Measurements from ENCODE around the gene IL17RC. TPM values are rescaled to one million over a fixed set of nuclear protein-coding genes. Genes with fewer than 3 reads are reported as not detected.
A peak's percentile ranks its signal among the peaks of the same experiment; 100 is the strongest.

The IL17RC gene
- polyA plus RNA-seq, 3 donors, result 8.3 to 17.9 (median 9.3) TPM

DNA sequence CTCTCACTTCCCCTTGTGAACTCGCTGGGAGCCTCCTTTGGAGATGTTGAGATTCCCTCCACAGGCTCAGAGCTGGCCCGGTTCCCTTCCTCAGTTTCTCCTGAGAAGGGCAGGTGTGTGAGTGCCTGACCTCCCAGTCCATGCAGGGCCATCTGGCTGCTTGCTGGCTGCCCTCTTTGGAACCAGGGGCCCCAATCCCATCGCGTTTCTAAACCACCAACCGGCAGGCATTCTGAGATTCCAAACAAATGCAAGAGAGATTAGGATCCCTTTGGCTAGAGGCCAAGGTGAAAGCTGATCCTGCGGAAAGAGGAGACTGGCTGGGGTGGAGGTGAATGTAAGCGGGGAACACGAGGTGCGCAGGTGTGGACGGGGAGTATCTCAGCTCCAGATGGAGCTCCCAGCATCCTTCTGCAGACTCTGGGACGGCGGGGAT is 38.2 kb downstream of the IL17RC start:
- H3K4me3 ChIP-seq (replicated peaks in 1 of 3; ENCODE audit: low read depth in 2 of 3, low read length in 3 of 3), result no peak overlapping the region
- H4K20me1 ChIP-seq (ENCODE audit: insufficient read depth, low read length), result no peaks in the 10 kb centered on the region
- DNase-seq, result no peak
- H3K4me2 ChIP-seq (replicated peaks; ENCODE audit: extremely low read depth, low read length, poor library complexity, severe bottlenecking), result no peak overlapping the region
- intact Hi-C loops (cut with micrococcal nuclease), result no loop called here
- H3K36me3 Mint-ChIP-seq, result no peaks in the 10 kb centered on the region
- peaks cover 11 to 23% (median 13%) of the 10 kb centered on the region in 3 donors for H3K27me3 Mint-ChIP-seq (ENCODE audit: low read depth in 3 of 3)
- H3K4me1 Mint-ChIP-seq, result peaks cover 19% of the 10 kb centered on the region
- H3K9ac ChIP-seq (ENCODE audit: insufficient read depth, low read length, poor library complexity, severe bottlenecking), result no peak overlapping the region
- peaks cover 10 to 14% of the 10 kb centered on the region in 2 donors for H3K4me1 ChIP-seq (ENCODE audit: control insufficient read depth in 1 of 2, insufficient read depth in 2 of 2, low read length in 2 of 2)
- no peaks in the 10 kb centered on the region for H3K36me3 ChIP-seq (replicated peaks in 1 of 2; ENCODE audit: control insufficient read depth in 1 of 2, insufficient read depth in 2 of 2, low read length in 2 of 2)
- no peak overlapping the region for H3K27ac Mint-ChIP-seq
- peaks cover 2 to 8% of the 10 kb centered on the region in 2 donors for H3K27me3 ChIP-seq (ENCODE audit: control insufficient read depth in 2 of 2, insufficient read depth in 2 of 2, low read length in 2 of 2)
- no peaks in the 10 kb centered on the region for H3K9me3 ChIP-seq (replicated peaks in 1 of 2; ENCODE audit: control insufficient read depth in 1 of 2, insufficient read depth in 1 of 2, low read length in 2 of 2)
- no peaks in the 10 kb centered on the region for H3K9me3 Mint-ChIP-seq
- H3K27ac ChIP-seq (ENCODE audit: low read depth in 1 of 2, low read length in 2 of 2), result no peak overlapping the region
- TF ChIP-seq, protein P1, sequence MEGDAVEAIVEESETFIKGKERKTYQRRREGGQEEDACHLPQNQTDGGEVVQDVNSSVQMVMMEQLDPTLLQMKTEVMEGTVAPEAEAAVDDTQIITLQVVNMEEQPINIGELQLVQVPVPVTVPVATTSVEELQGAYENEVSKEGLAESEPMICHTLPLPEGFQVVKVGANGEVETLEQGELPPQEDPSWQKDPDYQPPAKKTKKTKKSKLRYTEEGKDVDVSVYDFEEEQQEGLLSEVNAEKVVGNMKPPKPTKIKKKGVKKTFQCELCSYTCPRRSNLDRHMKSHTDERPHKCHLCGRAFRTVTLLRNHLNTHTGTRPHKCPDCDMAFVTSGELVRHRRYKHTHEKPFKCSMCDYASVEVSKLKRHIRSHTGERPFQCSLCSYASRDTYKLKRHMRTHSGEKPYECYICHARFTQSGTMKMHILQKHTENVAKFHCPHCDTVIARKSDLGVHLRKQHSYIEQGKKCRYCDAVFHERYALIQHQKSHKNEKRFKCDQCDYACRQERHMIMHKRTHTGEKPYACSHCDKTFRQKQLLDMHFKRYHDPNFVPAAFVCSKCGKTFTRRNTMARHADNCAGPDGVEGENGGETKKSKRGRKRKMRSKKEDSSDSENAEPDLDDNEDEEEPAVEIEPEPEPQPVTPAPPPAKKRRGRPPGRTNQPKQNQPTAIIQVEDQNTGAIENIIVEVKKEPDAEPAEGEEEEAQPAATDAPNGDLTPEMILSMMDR (IDR thresholded peaks at IDR 0.05), result no peak
- 87% methylated on average over 9 of the region's 12 CpGs for WGBS (ENCODE audit: insufficient coverage)
- no peak overlapping the region for H2AFZ ChIP-seq (ENCODE audit: insufficient read depth, low read depth, low read length, poor library complexity, severe bottlenecking)
- no peaks in the 10 kb centered on the region for H3K79me2 ChIP-seq (ENCODE audit: insufficient read depth, low read length)
- no peak overlapping the region for H3K4me3 Mint-ChIP-seq

DNA sequence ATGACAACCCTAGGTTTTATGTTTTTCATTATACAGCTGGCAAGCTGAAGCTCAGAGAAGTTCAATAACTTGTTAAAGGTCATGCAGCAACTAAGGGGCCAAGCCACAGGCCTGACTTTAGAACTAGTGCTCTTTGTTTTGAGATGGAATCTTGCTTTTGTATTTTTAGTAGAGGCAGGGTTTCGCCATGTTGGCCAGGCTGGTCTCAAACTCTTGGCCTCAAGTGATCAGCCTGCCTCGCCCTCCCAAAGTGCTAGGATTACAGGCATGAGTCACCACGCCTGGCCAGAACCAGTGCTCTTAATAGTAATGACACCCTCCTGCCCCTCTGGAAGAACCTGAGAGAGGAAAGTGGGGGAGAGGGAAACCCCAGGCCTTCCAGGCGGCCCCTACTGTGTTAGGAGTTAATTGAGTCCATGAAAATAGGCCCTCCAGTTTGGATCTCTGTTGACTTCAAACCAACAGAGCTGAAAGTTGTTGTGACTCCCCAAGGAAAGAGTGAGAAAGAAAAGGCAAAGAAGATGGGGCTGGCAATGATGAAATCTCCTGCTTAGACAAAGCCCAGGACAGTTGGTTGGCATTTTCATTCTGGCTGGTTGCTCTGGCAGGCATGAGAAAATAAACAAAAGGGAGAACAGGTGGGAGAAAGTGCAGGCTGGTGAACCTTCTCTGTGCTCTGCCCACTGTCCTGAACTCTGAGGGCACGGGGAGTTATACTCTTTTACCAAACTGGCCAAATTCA is 38.9 kb downstream of the IL17RC start:
- no peak overlapping the region for H3K4me3 ChIP-seq (replicated peaks in 1 of 3; ENCODE audit: low read depth in 2 of 3, low read length in 3 of 3)
- TF ChIP-seq, protein P1 (IDR thresholded peaks at IDR 0.05), result no peak
- no peaks in the 10 kb centered on the region for H4K20me1 ChIP-seq (ENCODE audit: insufficient read depth, low read length)
- peaks cover 0 to 1% of the 10 kb centered on the region in 2 donors for H3K36me3 ChIP-seq (replicated peaks in 1 of 2; ENCODE audit: control insufficient read depth in 1 of 2, insufficient read depth in 2 of 2, low read length in 2 of 2)
- intact Hi-C loops (cut with micrococcal nuclease), result no loop called here
- H3K27ac ChIP-seq (ENCODE audit: low read depth in 1 of 2, low read length in 2 of 2), result no peak overlapping the region
- Mint-ChIP-seq H3K27ac (peak overlapping the region in 2 of 7 donors; percentile 21 to 48), H3K27me3 (ENCODE audit: low read depth in 3 of 3) (peaks cover 10 to 22% (median 13%) of the 10 kb centered on the region in 3 donors), H3K4me1 (peaks cover 18% of the 10 kb centered on the region), H3K4me3 (no peak overlapping the region), H3K9me3 (no peaks in the 10 kb centered on the region), H3K36me3 (peaks cover 2% of the 10 kb centered on the region in 2 donors)
- no peak overlapping the region for H3K4me2 ChIP-seq (replicated peaks; ENCODE audit: extremely low read depth, low read length, poor library complexity, severe bottlenecking)
- H3K9ac ChIP-seq (ENCODE audit: insufficient read depth, low read length, poor library complexity, severe bottlenecking), result no peak overlapping the region
- WGBS (ENCODE audit: insufficient coverage), result no CpG with 5 or more reads among the region's 5 CpGs
- H3K9me3 ChIP-seq (replicated peaks in 1 of 2; ENCODE audit: control insufficient read depth in 1 of 2, insufficient read depth in 1 of 2, low read length in 2 of 2), result no peaks in the 10 kb centered on the region
- H3K27me3 ChIP-seq (ENCODE audit: control insufficient read depth in 2 of 2, insufficient read depth in 2 of 2, low read length in 2 of 2), result peaks cover 2 to 8% of the 10 kb centered on the region in 2 donors
- peaks cover 10 to 14% of the 10 kb centered on the region in 2 donors for H3K4me1 ChIP-seq (ENCODE audit: control insufficient read depth in 1 of 2, insufficient read depth in 2 of 2, low read length in 2 of 2)
- no peak for DNase-seq
- H2AFZ ChIP-seq (ENCODE audit: insufficient read depth, low read depth, low read length, poor library complexity, severe bottlenecking), result no peak overlapping the region
- H3K79me2 ChIP-seq (ENCODE audit: insufficient read depth, low read length), result no peaks in the 10 kb centered on the region
